ENCODE data around the gene CABP7. TPM values are rescaled to one million over a fixed set of nuclear protein-coding genes. Genes with fewer than 3 reads are reported as not detected.

Gene CABP7
- total RNA-seq, 1 experiment from 2014 or later, result not detected

- no peak for DNase-seq (ENCODE audit: extremely low read depth, low read depth)
Measured at GRCh38 chr22:29768052-29768693, 48.4 kb downstream of the CABP7 start.

- DNase-seq (ENCODE audit: extremely low read depth, low read depth), result no peak
Measured at GRCh38 chr22:29769723-29770321, 50.0 kb downstream of the CABP7 start.

- no peak for DNase-seq (ENCODE audit: extremely low read depth, low read depth)
Measured at GRCh38 chr22:29772170-29772641, 52.4 kb downstream of the CABP7 start.

GRCh38 chr22:29773233-29773632, 53.4 kb downstream of the CABP7 start:
- no peak for DNase-seq (ENCODE audit: extremely low read depth, low read depth)

- DNase-seq (ENCODE audit: extremely low read depth, low read depth), result no peak
Measured at GRCh38 chr22:29780220-29780619, 60.4 kb downstream of the CABP7 start.

GRCh38 chr22:29780748-29781676, 61.2 kb downstream of the CABP7 start:
- no peak for DNase-seq (ENCODE audit: extremely low read depth, low read depth)

Small RNA genes lying within 50 kb of the gene (small RNA-seq; reads per million reads assigned to genes)
- gene AC004882.2 (0 reads per million in 2 experiments), gene RF00019 (0 reads per million in 2 experiments)

Other genes starting within 250 kb of the CABP7 start
- gene NEFH, start 239.8 kb upstream of the CABP7 start, total RNA-seq (2014; rRNA removed; shearing (Covaris generic)), result 0.02 TPM in 1 of 2 replicates, not detected in the other
- 52.5 and 55.2 TPM in 2 replicates for gene THOC5, start 166.2 kb upstream of the CABP7 start, total RNA-seq (2014; rRNA removed; shearing (Covaris generic))
- 58.6 and 63.6 TPM in 2 replicates for gene NIPSNAP1, start 138.9 kb upstream of the CABP7 start, total RNA-seq (2014; rRNA removed; shearing (Covaris generic))
- 27.4 and 33.0 TPM in 2 replicates for gene NF2, start 116.4 kb upstream of the CABP7 start, total RNA-seq (2014; rRNA removed; shearing (Covaris generic))
- 13.2 and 14.3 TPM in 2 replicates for gene ZMAT5, start 47.0 kb downstream of the CABP7 start, total RNA-seq (2014; rRNA removed; shearing (Covaris generic))
- 49.2 and 73.8 TPM in 2 replicates for gene UQCR10, start 47.4 kb downstream of the CABP7 start, total RNA-seq (2014; rRNA removed; shearing (Covaris generic))
- 16.3 and 18.6 TPM in 2 replicates for gene ASCC2, start 118.3 kb downstream of the CABP7 start, total RNA-seq (2014; rRNA removed; shearing (Covaris generic))
- 10.1 and 11.2 TPM in 2 replicates for gene MTMR3, start 163.2 kb downstream of the CABP7 start, total RNA-seq (2014; rRNA removed; shearing (Covaris generic))

Measured in NCI-H460 (cell line).